WTC11 (cell line): ENCODE results near the gene KIF14.

ENCODE experiments used
- ATF2 ChIP-seq: sonication (generic); formaldehyde crosslinking; IDR thresholded peaks from 2 replicates; pipeline ENCODE4 v1.8.1; 2022; ENCODE audit warnings: low read depth, missing genetic modification reagents, borderline replicate concordance
- CTCF ChIP-seq: fragments of 200-600 bp; IDR thresholded peaks from 2 replicates; pipeline ENCODE4 v1.8.0; 2022; ENCODE audit warnings: antibody characterized with exemption

- TF ChIP-seq ATF2 (CRISPR knock-in tag) (no peak), CTCF (no peak)
These were observed 34.1 kb upstream of the KIF14 start for GRCh38 chr1:200654660-200655059.
